Fibroblast of lung (primary cell): ENCODE results near the gene EBF3. TPM values are rescaled to one million over a fixed set of nuclear protein-coding genes. Genes with fewer than 3 reads are reported as not detected.

ENCODE experiments used
- DNase-seq, 2 donors: peaks; one replicate each; pipeline versions ENCODE4 v3.0.0 to v3.0.0-alpha.2; 2010; ENCODE audit warnings: low read depth in 2 of 2
- H2AFZ ChIP-seq: 2 replicates; pipeline ENCODE4 v1.5.1; 2012; ENCODE audit warnings: low read length, control low read depth, inconsistent platforms
- H3K27ac ChIP-seq: 2 replicates; pipeline ENCODE4 v1.5.1; 2011; ENCODE audit warnings: low read length, control low read depth; ENCODE audit not compliant: insufficient read depth
- H3K27me3 ChIP-seq: 2 replicates; pipeline ENCODE4 v1.5.1; 2011; ENCODE audit warnings: mild to moderate bottlenecking, low read length; ENCODE audit not compliant: control insufficient read depth, insufficient read depth
- H3K36me3 ChIP-seq: 2 replicates; pipeline ENCODE4 v1.5.1; 2011; ENCODE audit warnings: low read length; ENCODE audit not compliant: control insufficient read depth, insufficient read depth
- H3K4me1 ChIP-seq: 2 replicates; pipeline ENCODE4 v1.5.1; 2011; ENCODE audit warnings: low read length; ENCODE audit not compliant: control insufficient read depth, insufficient read depth; ENCODE audit errors: extremely low read depth
- H3K4me2 ChIP-seq: 2 replicates; pipeline ENCODE4 v1.5.1; 2011; ENCODE audit warnings: low read length, control low read depth; ENCODE audit not compliant: insufficient read depth; ENCODE audit errors: extremely low read depth
- H3K4me3 ChIP-seq, 4 experiments: fragments of 200-600 bp in 1 of 4; sonication (generic) in 1 of 4; replicated peaks in 1 of 4; 2 replicates each; pipeline ENCODE4 v1.5.1; 2011 to 2016; ENCODE audit warnings: low read length in 4 of 4, low read depth in 3 of 4, mild to moderate bottlenecking in 3 of 4, control low read depth in 2 of 4, inconsistent platforms in 1 of 4, mixed read lengths in 1 of 4; ENCODE audit not compliant: insufficient read depth in 1 of 4; ENCODE audit errors: control extremely low read depth in 1 of 4
- H3K79me2 ChIP-seq: 2 replicates; pipeline ENCODE4 v1.5.1; 2012; ENCODE audit warnings: mild to moderate bottlenecking, low read length, inconsistent platforms; ENCODE audit not compliant: control insufficient read depth, insufficient read depth
- H3K9ac ChIP-seq: 2 replicates; pipeline ENCODE4 v1.5.1; 2011; ENCODE audit warnings: mild to moderate bottlenecking, low read length, control low read depth; ENCODE audit not compliant: insufficient read depth
- H3K9me3 ChIP-seq: 2 replicates; pipeline ENCODE4 v1.5.1; 2012; ENCODE audit warnings: low read depth, low read length; ENCODE audit not compliant: control insufficient read depth, insufficient read depth
- H4K20me1 ChIP-seq: 2 replicates; pipeline ENCODE4 v1.5.1; 2011; ENCODE audit warnings: low read length; ENCODE audit not compliant: control insufficient read depth, insufficient read depth; ENCODE audit errors: extremely low read depth
- EZH2 ChIP-seq: IDR thresholded peaks from 2 replicates; pipeline ENCODE4 v1.5.1; 2012; ENCODE audit warnings: low read length, control low read depth, mild to moderate bottlenecking; ENCODE audit errors: missing control alignments
- polyA plus RNA-seq, 2 donors: library from polyadenylated mRNA; depleted of rRNA in 1 of 2; stranded (reverse) in 1 of 2; unstranded in 1 of 2; fragments of >200 nt; gene quantifications; 2 replicates each; pipeline ENCODE4 v1.2.1, GENCODE V29; 2011 to 2012; ENCODE audit warnings: missing spikeins in 1 of 2
- total RNA-seq: library from RNA; depleted of rRNA; stranded (reverse); fragments of >200 nt; gene quantifications from 2 replicates; pipeline ENCODE4 v1.2.1, GENCODE V29; 2014
- TF ChIP-seq, protein P1 (sequence below), 2 donors: IDR thresholded peaks in 1 of 2; conservative IDR thresholded peaks in 1 of 2; 1 replicate in 1 of 2; 2 replicates in 1 of 2; pipeline ENCODE4 v1.5.1; 2011 to 2012; ENCODE audit warnings: low read length in 2 of 2, control low read depth in 1 of 2, inconsistent platforms in 1 of 2, low read depth in 1 of 2, mild to moderate bottlenecking in 1 of 2

The EBF3 gene
- total and polyA plus RNA-seq, 2 donors (not counting 1 experiment from before 2014, with no cell fraction given), result 0.12 to 0.17 TPM

DNA sequence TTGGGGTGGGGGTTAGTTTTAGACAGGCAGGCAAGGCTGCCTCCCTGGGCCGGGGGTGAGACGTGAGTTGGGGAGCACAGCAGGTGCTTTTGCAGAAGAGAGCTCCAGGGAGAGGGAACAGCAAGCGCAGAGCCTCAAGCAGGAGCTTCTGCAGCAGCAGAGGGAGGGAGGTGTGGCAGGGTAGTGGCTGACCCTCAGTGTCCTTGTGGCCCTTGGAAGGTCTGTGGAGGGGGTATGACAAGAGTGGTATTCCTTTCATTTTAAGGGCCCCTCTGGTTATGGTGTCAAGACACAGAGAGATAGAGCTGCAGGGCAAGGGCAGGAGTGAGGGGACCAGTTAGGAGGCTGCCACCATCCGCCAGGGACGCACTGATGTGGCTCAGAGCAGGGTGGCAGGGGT, 138.9 kb downstream of the EBF3 start:
- Histone ChIP-seq H2AFZ (no peak overlapping the region), H3K27ac (no peak overlapping the region), H3K36me3 (no peaks in the 10 kb centered on the region), H3K9me3 (no peaks in the 10 kb centered on the region), H3K4me1 (no peaks in the 10 kb centered on the region), H3K79me2 (no peaks in the 10 kb centered on the region), H3K27me3 (no peaks in the 10 kb centered on the region), H3K9ac (no peak overlapping the region), H3K4me3 (no peak overlapping the region), H4K20me1 (no peaks in the 10 kb centered on the region), H3K4me2 (no peak overlapping the region)
- no peak for DNase-seq
- TF ChIP-seq EZH2, result no peak
- TF ChIP-seq, protein P1, sequence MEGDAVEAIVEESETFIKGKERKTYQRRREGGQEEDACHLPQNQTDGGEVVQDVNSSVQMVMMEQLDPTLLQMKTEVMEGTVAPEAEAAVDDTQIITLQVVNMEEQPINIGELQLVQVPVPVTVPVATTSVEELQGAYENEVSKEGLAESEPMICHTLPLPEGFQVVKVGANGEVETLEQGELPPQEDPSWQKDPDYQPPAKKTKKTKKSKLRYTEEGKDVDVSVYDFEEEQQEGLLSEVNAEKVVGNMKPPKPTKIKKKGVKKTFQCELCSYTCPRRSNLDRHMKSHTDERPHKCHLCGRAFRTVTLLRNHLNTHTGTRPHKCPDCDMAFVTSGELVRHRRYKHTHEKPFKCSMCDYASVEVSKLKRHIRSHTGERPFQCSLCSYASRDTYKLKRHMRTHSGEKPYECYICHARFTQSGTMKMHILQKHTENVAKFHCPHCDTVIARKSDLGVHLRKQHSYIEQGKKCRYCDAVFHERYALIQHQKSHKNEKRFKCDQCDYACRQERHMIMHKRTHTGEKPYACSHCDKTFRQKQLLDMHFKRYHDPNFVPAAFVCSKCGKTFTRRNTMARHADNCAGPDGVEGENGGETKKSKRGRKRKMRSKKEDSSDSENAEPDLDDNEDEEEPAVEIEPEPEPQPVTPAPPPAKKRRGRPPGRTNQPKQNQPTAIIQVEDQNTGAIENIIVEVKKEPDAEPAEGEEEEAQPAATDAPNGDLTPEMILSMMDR (conservative IDR thresholded peaks at IDR 0.05 in 1 of 2, IDR thresholded peaks at IDR 0.05 in 1 of 2; ENCODE audit: low read depth in 1 of 2, low read length in 2 of 2), result no peak

DNA sequence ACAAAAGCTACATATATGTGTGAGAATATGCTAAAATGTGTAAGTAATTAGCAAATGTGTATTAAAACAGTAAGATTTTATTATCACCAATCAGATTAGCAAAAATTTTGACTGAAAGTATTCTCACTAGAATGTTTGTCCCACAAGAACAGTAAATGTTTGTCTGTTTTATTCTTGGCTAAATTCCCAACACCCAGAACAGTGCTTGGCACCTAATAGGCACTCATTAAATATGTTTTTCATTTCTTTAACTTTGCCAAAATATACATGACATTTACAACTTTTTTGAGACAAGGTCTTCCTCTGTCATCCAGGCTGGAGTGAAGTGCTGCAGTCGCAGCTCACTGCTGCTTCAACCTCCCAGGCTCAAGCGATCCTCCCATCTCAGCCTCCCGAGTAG, 143.6 kb downstream of the EBF3 start:
- no peak overlapping the region for H3K27ac ChIP-seq
- H4K20me1 ChIP-seq, result no peaks in the 10 kb centered on the region
- no peak overlapping the region for H3K9ac ChIP-seq
- H3K4me1 ChIP-seq, result no peaks in the 10 kb centered on the region
- TF ChIP-seq, protein P1 (conservative IDR thresholded peaks at IDR 0.05 in 1 of 2, IDR thresholded peaks at IDR 0.05 in 1 of 2; ENCODE audit: low read depth in 1 of 2, low read length in 2 of 2), result no peak
- TF ChIP-seq EZH2, result no peak
- no peak overlapping the region for H3K4me2 ChIP-seq
- H2AFZ ChIP-seq, result no peak overlapping the region
- H3K27me3 ChIP-seq, result no peaks in the 10 kb centered on the region
- H3K9me3 ChIP-seq, result no peaks in the 10 kb centered on the region
- H3K4me3 ChIP-seq, result no peak overlapping the region
- no peaks in the 10 kb centered on the region for H3K36me3 ChIP-seq
- no peak for DNase-seq
- H3K79me2 ChIP-seq, result no peaks in the 10 kb centered on the region

DNA sequence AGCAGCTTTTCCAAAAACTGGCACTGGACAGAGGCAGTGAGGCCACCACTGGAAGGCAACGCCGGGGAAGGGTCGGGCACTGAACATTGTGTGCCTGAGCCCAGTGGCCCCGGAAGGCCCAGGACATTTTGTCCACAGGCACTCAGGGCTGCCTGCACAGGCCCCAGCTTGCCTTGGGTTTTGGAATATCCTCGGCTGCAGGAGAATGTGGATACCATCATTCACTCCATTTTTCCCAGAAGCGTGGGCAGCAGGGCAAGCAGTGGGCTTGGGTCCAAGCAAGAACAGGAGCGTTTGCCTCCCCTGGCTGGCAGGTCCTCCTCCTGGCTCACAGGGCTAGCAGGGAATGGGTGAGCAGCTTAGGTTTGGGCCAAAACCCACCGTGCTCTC, 147.4 kb downstream of the EBF3 start:
- no peaks in the 10 kb centered on the region for H4K20me1 ChIP-seq
- no peak for DNase-seq
- no peaks in the 10 kb centered on the region for H3K27me3 ChIP-seq
- H3K4me2 ChIP-seq, result no peak overlapping the region
- no peaks in the 10 kb centered on the region for H3K79me2 ChIP-seq
- H3K27ac ChIP-seq, result no peak overlapping the region
- H3K4me3 ChIP-seq, result no peak overlapping the region
- no peaks in the 10 kb centered on the region for H3K4me1 ChIP-seq
- no peaks in the 10 kb centered on the region for H3K9me3 ChIP-seq
- TF ChIP-seq, protein P1 (conservative IDR thresholded peaks at IDR 0.05 in 1 of 2, IDR thresholded peaks at IDR 0.05 in 1 of 2; ENCODE audit: low read depth in 1 of 2, low read length in 2 of 2), result no peak
- no peak for TF ChIP-seq EZH2
- no peak overlapping the region for H2AFZ ChIP-seq
- no peaks in the 10 kb centered on the region for H3K36me3 ChIP-seq
- no peak overlapping the region for H3K9ac ChIP-seq
